T-cell (primary cell): ENCODE measurements around the gene CEP57L1. TPM values are rescaled to one million over a fixed set of nuclear protein-coding genes. Genes with fewer than 3 reads are reported as not detected.

ENCODE experiments used
- ATAC-seq, 4 experiments: fragments of 200-7000 bp in 3 of 4; fragments of 150-1000 bp in 1 of 4; cut with Tn5 transposase; replicated peaks in 1 of 4; 1 replicate in 3 of 4; 2 replicates in 1 of 4; pipeline ENCODE4 v1.10.0; 2021; ENCODE audit warnings: moderate library complexity in 3 of 4, mild to moderate bottlenecking in 2 of 4, moderate number of reproducible peaks in 1 of 4
- CTCF ChIA-PET, 2 donors: fragments of 300-600 bp; sonication (Branson Sonifier 250); formaldehyde crosslinking; loops; one replicate each; lab custom pipeline; 2022; ENCODE audit warnings: antibody characterized with exemption in 2 of 2; lab: Charles Lee
- POLR2A ChIA-PET, 2 donors: fragments of 300-600 bp; sonication (Branson Sonifier 250); formaldehyde crosslinking; loops; one replicate each; lab custom pipeline; 2022; ENCODE audit warnings: antibody characterized with exemption in 2 of 2; lab: Charles Lee
- DNase-seq, 35 experiments: peaks; one replicate each; pipeline versions ENCODE4 v3.0.0 to v3.0.0-alpha.2; 2013 to 2023
- H3K27ac ChIP-seq: one replicate; pipeline ENCODE4 v1.5.1; 2013; ENCODE audit warnings: low read length
- H3K27me3 ChIP-seq, 2 experiments: replicated peaks in 1 of 2; 1 replicate in 1 of 2; 2 replicates in 1 of 2; pipeline versions ENCODE4 v1.6.1 to v1.7.0; 2013; ENCODE audit warnings: low read length in 1 of 2, mixed read lengths in 1 of 2; ENCODE audit not compliant: control insufficient read depth in 2 of 2, insufficient read depth in 2 of 2; ENCODE audit errors: extremely low read depth in 1 of 2
- H3K36me3 ChIP-seq, 2 donors: 1 replicate in 1 of 2; 2 replicates in 1 of 2; pipeline versions ENCODE4 v1.6.1 to v1.7.0; 2013; ENCODE audit warnings: low read length in 1 of 2; ENCODE audit not compliant: control insufficient read depth in 2 of 2, insufficient read depth in 1 of 2; ENCODE audit errors: extremely low read depth in 1 of 2
- H3K4me1 ChIP-seq, 2 experiments: 1 replicate in 1 of 2; 2 replicates in 1 of 2; pipeline versions ENCODE4 v1.6.1 to v1.7.0; 2013; ENCODE audit warnings: low read length in 2 of 2, mixed read lengths in 1 of 2; ENCODE audit not compliant: insufficient read depth in 2 of 2, control insufficient read depth in 1 of 2; ENCODE audit errors: extremely low read depth in 1 of 2
- H3K4me3 ChIP-seq, 2 donors: 1 replicate in 1 of 2; 2 replicates in 1 of 2; pipeline versions ENCODE4 v1.5.1 to v1.7.0; 2013; ENCODE audit warnings: mild to moderate bottlenecking in 2 of 2, low read length in 1 of 2, moderate library complexity in 1 of 2; ENCODE audit not compliant: control insufficient read depth in 1 of 2; ENCODE audit errors: extremely low read depth in 1 of 2
- H3K9me3 ChIP-seq: 2 replicates; pipeline ENCODE4 v1.7.0; 2013
- H3K27ac Mint-ChIP-seq, 2 donors: one replicate each; pipeline ENCODE4 v1.8.0; 2020 to 2021; ENCODE audit warnings: mild to moderate bottlenecking in 2 of 2, mixed read lengths in 2 of 2
- H3K27me3 Mint-ChIP-seq, 2 donors: one replicate each; pipeline ENCODE4 v1.8.0; 2021 to 2022; ENCODE audit warnings: mixed read lengths in 2 of 2
- H3K36me3 Mint-ChIP-seq: one replicate; pipeline ENCODE4 v1.8.0; 2021; ENCODE audit warnings: mixed read lengths
- H3K4me1 Mint-ChIP-seq, 3 donors: one replicate each; pipeline ENCODE4 v1.8.0; 2020 to 2022; ENCODE audit warnings: mixed read lengths in 3 of 3, mild to moderate bottlenecking in 1 of 3
- H3K4me3 Mint-ChIP-seq, 3 donors: one replicate each; pipeline ENCODE4 v1.8.0; 2020 to 2022; ENCODE audit warnings: mild to moderate bottlenecking in 3 of 3, mixed read lengths in 3 of 3, moderate library complexity in 3 of 3
- H3K9me3 Mint-ChIP-seq, 3 donors: one replicate each; pipeline ENCODE4 v1.8.0; 2020 to 2022; ENCODE audit warnings: mixed read lengths in 3 of 3
- WGBS: methylation state at CpG from one replicate; pipeline ENCODE4 v1.1.5; 2013; ENCODE audit warnings: missing lambda C conversion rate; ENCODE audit not compliant: insufficient coverage; 5-methylcytosine and 5-hydroxymethylcytosine counted together
- total RNA-seq, 35 experiments: library from RNA in 6 of 35; stranded (reverse) in 6 of 35; fragments of 120-200 nt in 1 of 35; gene quantifications; one replicate each; pipeline versions ENCODE4 v1.2.1 to v1.2.4 and lab custom pipeline; 2013 to 2026

The CEP57L1 gene
- total RNA-seq, 5 donors from 2014 or later (not counting 1 experiment from before 2014, with no cell fraction given): 5.2 to 7.9 (median 5.9) TPM

- H3K27ac Mint-ChIP-seq: peak overlapping the region; percentile 92 to 95
- no peak overlapping the region for H3K4me3 Mint-ChIP-seq
- H3K4me3 ChIP-seq: no peak overlapping the region
- ChIA-PET POLR2A (interaction anchor here in 1 of 2 donors (0.5 kb wide), 1 partner anchor 25 kb away, joined by 3 read pairs; no protein-coding TSS in a partner anchor), CTCF (interaction anchor here (0.6 to 0.9 kb wide), 2 partner anchors 30 to 48 kb away, joined by 4 to 5 read pairs; no protein-coding TSS in a partner anchor)
- H3K4me1 ChIP-seq: peaks cover 14 to 16% of the 10 kb centered on the region in 2 experiments
- H3K9me3 Mint-ChIP-seq: no peaks in the 10 kb centered on the region
- no CpG with 5 or more reads among the region's 2 CpGs for WGBS
- H3K27me3 ChIP-seq: no peaks in the 10 kb centered on the region
- no peak for ATAC-seq
- H3K36me3 ChIP-seq: no peaks in the 10 kb centered on the region
- peaks cover 4% of the 10 kb centered on the region for H3K36me3 Mint-ChIP-seq
- no peaks in the 10 kb centered on the region for H3K27me3 Mint-ChIP-seq
- H3K4me1 Mint-ChIP-seq: peaks cover 45 to 54% (median 53%) of the 10 kb centered on the region in 3 donors
- peak overlapping the region; percentile 87 for H3K27ac ChIP-seq
- H3K9me3 ChIP-seq: no peaks in the 10 kb centered on the region
- DNase-seq: no peak
Measured at GRCh38 chr6:109058620-109059019, 36.7 kb upstream of the CEP57L1 start.

DNA sequence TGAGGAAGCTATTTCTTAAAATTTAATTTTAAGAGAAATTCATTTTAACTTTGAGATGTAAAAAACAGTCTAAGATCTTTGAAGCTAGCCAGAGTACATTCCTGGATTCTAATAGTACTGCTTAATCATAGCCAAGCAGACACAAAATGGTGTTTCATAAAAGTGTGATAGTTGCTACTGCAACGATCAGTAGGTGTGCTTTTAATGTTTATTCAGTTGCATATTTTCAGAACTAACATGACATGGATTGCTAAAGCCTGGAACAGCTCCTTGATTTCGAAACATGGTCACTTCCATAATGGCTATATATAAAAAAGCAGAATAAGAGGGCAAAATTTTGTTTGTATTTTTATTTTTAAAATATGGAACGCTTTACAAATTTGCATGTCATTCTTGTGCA lies 36.2 kb upstream of the CEP57L1 start:
- no peak overlapping the region for H3K4me3 Mint-ChIP-seq
- WGBS: no CpG with 5 or more reads among the region's 3 CpGs
- ATAC-seq (no peak), DNase-seq (no peak)
- peaks cover 4% of the 10 kb centered on the region for H3K36me3 Mint-ChIP-seq
- POLR2A ChIA-PET: no interaction called here
- Histone ChIP-seq H3K27ac (peak overlapping the region; percentile 87), H3K27me3 (no peaks in the 10 kb centered on the region), H3K4me1 (peaks cover 14 to 16% of the 10 kb centered on the region in 2 experiments), H3K9me3 (no peaks in the 10 kb centered on the region), H3K4me3 (no peak overlapping the region), H3K36me3 (no peaks in the 10 kb centered on the region)
- CTCF ChIA-PET: interaction anchor here in 1 of 2 donors (0.9 kb wide), 1 partner anchor 49 kb away, joined by 4 read pairs; no protein-coding TSS in a partner anchor
- no peaks in the 10 kb centered on the region for H3K27me3 Mint-ChIP-seq
- peak overlapping the region; percentile 92 to 95 for H3K27ac Mint-ChIP-seq
- H3K9me3 Mint-ChIP-seq: no peaks in the 10 kb centered on the region
- H3K4me1 Mint-ChIP-seq: peaks cover 46 to 59% (median 56%) of the 10 kb centered on the region in 3 donors

GRCh38 chr6:109059571-109060021 lies 35.7 kb upstream of the CEP57L1 start:
- ChIA-PET CTCF (interaction anchor here in 1 of 2 donors (0.7 to 1.7 kb wide), 4 partner anchors 9 to 49 kb away, joined by 3 to 4 read pairs (median 4); no protein-coding TSS in a partner anchor), POLR2A (interaction anchor here in 1 of 2 donors (0.8 kb wide), 1 partner anchor 10 kb away, joined by 3 read pairs; no protein-coding TSS in a partner anchor)
- Mint-ChIP-seq H3K4me3 (peak overlapping the region; percentile 1 to 36 (median 11)), H3K27ac (peak overlapping the region; percentile 92 to 95), H3K4me1 (peaks cover 49 to 64% (median 58%) of the 10 kb centered on the region in 3 donors), H3K36me3 (peaks cover 4% of the 10 kb centered on the region), H3K27me3 (no peaks in the 10 kb centered on the region), H3K9me3 (no peaks in the 10 kb centered on the region)
- peak in 9 of 35 experiments; percentile 3 to 76 (median 15) for DNase-seq
- Histone ChIP-seq H3K9me3 (no peaks in the 10 kb centered on the region), H3K27me3 (no peaks in the 10 kb centered on the region), H3K4me3 (no peak overlapping the region), H3K27ac (peak overlapping the region; percentile 87), H3K4me1 (peaks cover 14 to 16% of the 10 kb centered on the region in 2 experiments), H3K36me3 (no peaks in the 10 kb centered on the region)
- 0% methylated on average over 1 of the region's 4 CpGs for WGBS
- ATAC-seq: peak; percentile 97 to 99 (median 99)

GRCh38 chr6:109060571-109060970 lies 34.7 kb upstream of the CEP57L1 start:
- H3K4me1 Mint-ChIP-seq: peaks cover 47 to 71% (median 63%) of the 10 kb centered on the region in 3 donors
- Histone ChIP-seq H3K4me3 (no peak overlapping the region), H3K9me3 (no peaks in the 10 kb centered on the region), H3K36me3 (no peaks in the 10 kb centered on the region), H3K27me3 (no peaks in the 10 kb centered on the region), H3K27ac (peak overlapping the region; percentile 87), H3K4me1 (peaks cover 14 to 16% of the 10 kb centered on the region in 2 experiments)
- ChIA-PET POLR2A (no interaction called here), CTCF (interaction anchor here in 1 of 2 donors (1.1 to 1.7 kb wide), 2 partner anchors 12 to 14 kb away, joined by 4 read pairs; no protein-coding TSS in a partner anchor)
- no peak overlapping the region for H3K4me3 Mint-ChIP-seq
- peaks cover 4% of the 10 kb centered on the region for H3K36me3 Mint-ChIP-seq
- H3K27me3 Mint-ChIP-seq: no peaks in the 10 kb centered on the region
- ATAC-seq (no peak), DNase-seq (no peak)
- no CpG with 5 or more reads among the region's 2 CpGs for WGBS
- no peaks in the 10 kb centered on the region for H3K9me3 Mint-ChIP-seq
- H3K27ac Mint-ChIP-seq: peak overlapping the region; percentile 37 to 57

DNA sequence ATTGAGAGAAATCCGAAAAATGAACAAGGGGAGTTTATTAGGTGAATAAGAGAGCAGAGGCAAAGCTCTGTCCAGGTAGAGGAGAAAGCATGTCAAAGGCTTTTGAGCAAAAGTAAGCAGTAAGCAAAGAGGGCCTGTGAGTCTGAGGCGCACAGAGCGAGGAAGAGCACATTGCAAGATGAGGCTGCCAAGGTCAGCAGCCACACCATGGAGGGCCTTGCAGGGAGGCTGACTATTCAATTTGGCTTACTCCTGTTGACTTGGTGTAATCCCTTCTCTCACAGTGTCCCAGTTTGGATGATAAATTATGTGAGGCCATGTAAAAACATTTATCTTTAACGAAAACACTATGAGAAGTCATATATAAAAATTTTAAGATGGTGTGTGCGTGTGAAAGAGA lies 33.1 kb upstream of the CEP57L1 start:
- Mint-ChIP-seq H3K9me3 (no peaks in the 10 kb centered on the region), H3K4me3 (peak overlapping the region in 1 of 3 donors; percentile 7), H3K27ac (peak overlapping the region in 1 of 2 donors; percentile 18), H3K36me3 (no peaks in the 10 kb centered on the region), H3K4me1 (peaks cover 51 to 67% (median 66%) of the 10 kb centered on the region in 3 donors), H3K27me3 (no peaks in the 10 kb centered on the region)
- Histone ChIP-seq H3K4me1 (peaks cover 14 to 16% of the 10 kb centered on the region in 2 experiments), H3K27ac (peak overlapping the region; percentile 35), H3K27me3 (no peaks in the 10 kb centered on the region), H3K9me3 (no peaks in the 10 kb centered on the region), H3K36me3 (no peaks in the 10 kb centered on the region), H3K4me3 (no peak overlapping the region)
- 100% methylated on average over 2 of the region's 5 CpGs for WGBS
- ATAC-seq (no peak), DNase-seq (no peak)
- ChIA-PET CTCF (interaction anchor here in 1 of 2 donors (0.7 kb wide), 1 partner anchor 418 kb away, joined by 3 read pairs; no protein-coding TSS in a partner anchor), POLR2A (no interaction called here)

GRCh38 chr6:109062767-109063352 lies 32.4 kb upstream of the CEP57L1 start:
- 72% methylated on average over 2 of the region's 4 CpGs for WGBS
- no peaks in the 10 kb centered on the region for H3K9me3 ChIP-seq
- peak in 2 of 4 experiments; percentile 21 to 30 for ATAC-seq
- Mint-ChIP-seq H3K4me3 (peak overlapping the region in 1 of 3 donors; percentile 46), H3K27ac (peak overlapping the region; percentile 53 to 76), H3K27me3 (no peaks in the 10 kb centered on the region), H3K36me3 (no peaks in the 10 kb centered on the region), H3K9me3 (no peaks in the 10 kb centered on the region), H3K4me1 (peaks cover 55 to 73% (median 68%) of the 10 kb centered on the region in 3 donors)
- no peak overlapping the region for H3K27ac ChIP-seq
- H3K36me3 ChIP-seq: no peaks in the 10 kb centered on the region
- CTCF ChIA-PET: interaction anchor here in 1 of 2 donors (0.7 to 1.5 kb wide), 2 partner anchors 10 to 417 kb away, joined by 3 to 12 read pairs; no protein-coding TSS in a partner anchor
- POLR2A ChIA-PET: no interaction called here
- H3K4me1 ChIP-seq: peaks cover 14 to 16% of the 10 kb centered on the region in 2 experiments
- no peaks in the 10 kb centered on the region for H3K27me3 ChIP-seq
- no peak for DNase-seq
- H3K4me3 ChIP-seq: no peak overlapping the region
